ENCODE data around the gene PIP5K1B.

- TF ChIP-seq CTCF (IDR thresholded peaks at IDR 0.05; ENCODE audit: extremely low read depth in 1 of 2, insufficient read depth in 1 of 2, low read depth in 1 of 2, low read length in 2 of 2) (no peak), POLR2A (IDR thresholded peaks at IDR 0.05; ENCODE audit: low read depth, low read length) (no peak), POLR2AphosphoS5 (IDR thresholded peaks at IDR 0.05; ENCODE audit: insufficient read depth, low read depth, low read length) (no peak), GATA2 (IDR thresholded peaks at IDR 0.05; ENCODE audit: insufficient read depth, insufficient read length, low read depth, low read length) (no peak), FOS (IDR thresholded peaks at IDR 0.05; ENCODE audit: borderline replicate concordance, insufficient read depth, low read length) (no peak), EZH2 (IDR thresholded peaks at IDR 0.05; ENCODE audit: borderline replicate concordance, low read depth, low read length, severe bottlenecking) (no peak), MYC (IDR thresholded peaks at IDR 0.05; ENCODE audit: low read depth, low read length) (no peak), JUN (IDR thresholded peaks at IDR 0.05; ENCODE audit: borderline replicate concordance, insufficient read depth, insufficient read length, low read depth) (no peak)
- TF ChIP-seq, protein P1, sequence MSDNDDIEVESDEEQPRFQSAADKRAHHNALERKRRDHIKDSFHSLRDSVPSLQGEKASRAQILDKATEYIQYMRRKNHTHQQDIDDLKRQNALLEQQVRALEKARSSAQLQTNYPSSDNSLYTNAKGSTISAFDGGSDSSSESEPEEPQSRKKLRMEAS (IDR thresholded peaks at IDR 0.05; ENCODE audit: insufficient read depth, insufficient read length) = no peak
Observed at GRCh38 chr9:68870086-68870485, 165.0 kb downstream of the PIP5K1B start.
